ENCODE results near the gene ACOX1. TPM values are rescaled to one million over a fixed set of nuclear protein-coding genes. Genes with fewer than 3 reads are reported as not detected.

ACOX1 gene
- total and polyA plus RNA-seq, 12 donors, result 11.1 to 105 (median 92.1) TPM

GRCh38 chr17:76011951-76012350 is 33.0 kb upstream of the ACOX1 start:
- no peak for DNase-seq
- ATAC-seq, result no peak
- Histone ChIP-seq H3K4me3 (no peak overlapping the region), H3K36me3 (no peaks in the 10 kb centered on the region), H3K27ac (no peak overlapping the region), H3K27me3 (peaks cover 0 to 9% (median 0%) of the 10 kb centered on the region in 7 donors), H3K4me1 (peaks cover 0 to 6% (median 4%) of the 10 kb centered on the region in 9 donors), H3K9me3 (no peaks in the 10 kb centered on the region)
- 81 to 82% methylated on average over 3 to 5 of the region's 5 CpGs for WGBS, 2 donors
- intact Hi-C loops (cut with DNase I), result loop anchor here in 9 of 10 donors (2.0 to 10.0 kb wide), 5 partner anchors 41 to 285 kb away; no protein-coding TSS in a partner anchor
- no peak for TF ChIP-seq CTCF (IDR thresholded peaks at IDR 0.05)

- no peak for TF ChIP-seq CTCF (IDR thresholded peaks at IDR 0.05)
- WGBS, 2 donors, result 85 to 87% methylated on average over 21 of the region's 21 CpGs
- no peak for DNase-seq
These were observed 31.1 kb upstream of the ACOX1 start for GRCh38 chr17:76009969-76010661.

GRCh38 chr17:76009447-76009846 is 30.5 kb upstream of the ACOX1 start:
- WGBS, 2 donors, result 94% methylated on average over 20 of the region's 20 CpGs
- Histone ChIP-seq H3K36me3 (peaks cover 0 to 3% (median 0%) of the 10 kb centered on the region in 9 donors), H3K9me3 (no peaks in the 10 kb centered on the region), H3K27me3 (peaks cover 0 to 2% (median 0%) of the 10 kb centered on the region in 7 donors), H3K4me3 (no peak overlapping the region), H3K4me1 (peaks cover 0 to 16% (median 4%) of the 10 kb centered on the region in 9 donors), H3K27ac (no peak overlapping the region)
- intact Hi-C loops (cut with DNase I), result loop anchor here in 2 of 10 donors (5.0 to 10.0 kb wide), 2 partner anchors 102 to 245 kb away; partner anchors contain the start of gene GALK1 (in 1 of the 2)
- DNase-seq, result no peak
- ATAC-seq, result no peak
- no peak for TF ChIP-seq CTCF (IDR thresholded peaks at IDR 0.05)

More at GRCh38 chr17:76009969-76010661, 31.1 kb upstream of the ACOX1 start:
- H3K4me1 ChIP-seq, result peaks cover 0 to 14% (median 4%) of the 10 kb centered on the region in 9 donors
- peaks cover 0 to 8% (median 0%) of the 10 kb centered on the region in 7 donors for H3K27me3 ChIP-seq
- H3K4me3 ChIP-seq, result no peak overlapping the region
- no peaks in the 10 kb centered on the region for H3K9me3 ChIP-seq
- no peak for ATAC-seq
- no peak overlapping the region for H3K27ac ChIP-seq
- intact Hi-C loops (cut with DNase I), result loop anchor here in 9 of 10 donors (5.0 to 10.0 kb wide), 6 partner anchors 103 to 287 kb away; partner anchors contain the start of gene GALK1 (in 1 of the 9)
- H3K36me3 ChIP-seq, result no peaks in the 10 kb centered on the region

- ATAC-seq (no peak), DNase-seq (no peak)
- TF ChIP-seq CTCF (IDR thresholded peaks at IDR 0.05), result no peak
- 93% methylated on average over 56 of the region's 56 CpGs for WGBS, 2 donors
- Histone ChIP-seq H3K27ac (no peak overlapping the region), H3K4me1 (peaks cover 0 to 15% (median 0%) of the 10 kb centered on the region in 9 donors), H3K9me3 (no peaks in the 10 kb centered on the region), H3K36me3 (peaks cover 0 to 3% (median 0%) of the 10 kb centered on the region in 9 donors), H3K4me3 (no peak overlapping the region), H3K27me3 (no peaks in the 10 kb centered on the region)
- intact Hi-C loops (cut with DNase I), result loop anchor here in 2 of 10 donors (5.0 to 10.0 kb wide), 2 partner anchors 102 to 244 kb away; partner anchors contain the start of gene GALK1 (in 1 of the 2)
These were observed 29.9 kb upstream of the ACOX1 start for GRCh38 chr17:76008630-76009425.
